Fibroblast of lung (primary cell): ENCODE results near the gene COX14.

Source experiments
- EZH2 ChIP-seq: IDR thresholded peaks from 2 replicates; pipeline ENCODE4 v1.5.1; 2012; ENCODE audit warnings: low read length, control low read depth, mild to moderate bottlenecking; ENCODE audit errors: missing control alignments
- TF ChIP-seq, protein P1 (sequence below), 2 donors: IDR thresholded peaks in 1 of 2; conservative IDR thresholded peaks in 1 of 2; 1 replicate in 1 of 2; 2 replicates in 1 of 2; pipeline ENCODE4 v1.5.1; 2011 to 2012; ENCODE audit warnings: low read length in 2 of 2, control low read depth in 1 of 2, inconsistent platforms in 1 of 2, low read depth in 1 of 2, mild to moderate bottlenecking in 1 of 2

DNA sequence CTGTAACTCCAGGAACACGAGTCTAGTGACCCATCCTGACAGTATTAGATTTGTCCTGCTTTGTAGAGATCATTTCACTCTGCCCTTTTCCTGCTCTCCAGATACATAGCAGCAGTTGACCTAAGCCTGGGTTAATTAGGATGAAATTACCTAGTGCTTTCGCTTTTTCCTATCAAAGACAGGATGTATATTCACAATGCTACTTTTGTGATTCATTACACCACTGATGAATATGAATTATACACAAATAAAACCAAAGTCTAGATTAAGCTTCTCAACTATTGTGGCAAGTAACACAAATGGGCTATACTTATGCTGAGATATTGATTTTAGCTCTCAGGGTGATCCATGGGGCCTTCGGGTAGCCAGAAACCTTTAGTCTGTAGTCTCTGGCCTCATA is 37.3 kb downstream of the COX14 start:
- TF ChIP-seq, protein P1, sequence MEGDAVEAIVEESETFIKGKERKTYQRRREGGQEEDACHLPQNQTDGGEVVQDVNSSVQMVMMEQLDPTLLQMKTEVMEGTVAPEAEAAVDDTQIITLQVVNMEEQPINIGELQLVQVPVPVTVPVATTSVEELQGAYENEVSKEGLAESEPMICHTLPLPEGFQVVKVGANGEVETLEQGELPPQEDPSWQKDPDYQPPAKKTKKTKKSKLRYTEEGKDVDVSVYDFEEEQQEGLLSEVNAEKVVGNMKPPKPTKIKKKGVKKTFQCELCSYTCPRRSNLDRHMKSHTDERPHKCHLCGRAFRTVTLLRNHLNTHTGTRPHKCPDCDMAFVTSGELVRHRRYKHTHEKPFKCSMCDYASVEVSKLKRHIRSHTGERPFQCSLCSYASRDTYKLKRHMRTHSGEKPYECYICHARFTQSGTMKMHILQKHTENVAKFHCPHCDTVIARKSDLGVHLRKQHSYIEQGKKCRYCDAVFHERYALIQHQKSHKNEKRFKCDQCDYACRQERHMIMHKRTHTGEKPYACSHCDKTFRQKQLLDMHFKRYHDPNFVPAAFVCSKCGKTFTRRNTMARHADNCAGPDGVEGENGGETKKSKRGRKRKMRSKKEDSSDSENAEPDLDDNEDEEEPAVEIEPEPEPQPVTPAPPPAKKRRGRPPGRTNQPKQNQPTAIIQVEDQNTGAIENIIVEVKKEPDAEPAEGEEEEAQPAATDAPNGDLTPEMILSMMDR (conservative IDR thresholded peaks at IDR 0.05 in 1 of 2, IDR thresholded peaks at IDR 0.05 in 1 of 2; ENCODE audit: low read depth in 1 of 2, low read length in 2 of 2), result no peak
- no peak for TF ChIP-seq EZH2
